Neural progenitor cell (in vitro differentiated cells): ENCODE measurements around the gene AK3. TPM values are rescaled to one million over a fixed set of nuclear protein-coding genes. Genes with fewer than 3 reads are reported as not detected.

Experiments used
- DNase-seq: peaks from one replicate; pipeline ENCODE4 v3.0.0-alpha.2; 2016; ENCODE audit warnings: low spot score
- H2AFZ ChIP-seq: fragments of 200-600 bp; sonication (generic); replicated peaks from 2 replicates; pipeline ENCODE4 v1.6.1; 2016; ENCODE audit warnings: antibody characterized with exemption
- H3F3A ChIP-seq: fragments of 200-600 bp; sonication (generic); 2 replicates; pipeline ENCODE4 v1.6.1; 2016; ENCODE audit warnings: antibody characterized with exemption, low read depth
- H3K27ac ChIP-seq: fragments of 200-600 bp; sonication (generic); 2 replicates; pipeline ENCODE4 v1.5.1; 2016; ENCODE audit warnings: mild to moderate bottlenecking
- H3K27me3 ChIP-seq: fragments of 200-600 bp; sonication (generic); 2 replicates; pipeline ENCODE4 v1.6.1; 2016; ENCODE audit warnings: mild to moderate bottlenecking, moderate library complexity
- H3K36me3 ChIP-seq: fragments of 200-600 bp; sonication (generic); 2 replicates; pipeline ENCODE4 v1.5.1; 2016
- H3K4me1 ChIP-seq: fragments of 200-600 bp; sonication (generic); 2 replicates; pipeline ENCODE4 v1.6.1; 2016; ENCODE audit warnings: mixed run types
- H3K4me2 ChIP-seq: fragments of 200-600 bp; sonication (generic); 2 replicates; pipeline ENCODE4 v1.6.1; 2016
- H3K4me3 ChIP-seq: fragments of 200-600 bp; sonication (generic); 2 replicates; pipeline ENCODE4 v1.5.1; 2016
- H3K79me2 ChIP-seq: fragments of 200-600 bp; sonication (generic); 2 replicates; pipeline ENCODE4 v1.6.1; 2016; ENCODE audit warnings: low read depth
- H3K9ac ChIP-seq: fragments of 200-600 bp; sonication (generic); 2 replicates; pipeline ENCODE4 v1.6.1; 2016
- H3K9me3 ChIP-seq: fragments of 200-600 bp; sonication (generic); 2 replicates; pipeline ENCODE4 v1.5.1; 2016; ENCODE audit warnings: low read depth
- H4K20me1 ChIP-seq: fragments of 200-600 bp; sonication (generic); 2 replicates; pipeline ENCODE4 v1.6.1; 2016; ENCODE audit warnings: low read depth
- H3K27ac Mint-ChIP-seq: 3 replicates; pipeline ENCODE4 v1.8.0; 2021; ENCODE audit warnings: mixed read lengths
- H3K27me3 Mint-ChIP-seq: 2 replicates; pipeline ENCODE4 v1.8.0; 2022; ENCODE audit warnings: low read depth, mild to moderate bottlenecking, inconsistent platforms, moderate library complexity, mixed read lengths; ENCODE audit not compliant: insufficient read depth
- H3K36me3 Mint-ChIP-seq: 3 replicates; pipeline ENCODE4 v1.8.0; 2021; ENCODE audit warnings: mixed read lengths
- H3K4me1 Mint-ChIP-seq: 3 replicates; pipeline ENCODE4 v1.8.0; 2021; ENCODE audit warnings: mixed read lengths
- H3K4me3 Mint-ChIP-seq: 3 replicates; pipeline ENCODE4 v1.8.0; 2021; ENCODE audit warnings: mild to moderate bottlenecking, moderate library complexity, mixed read lengths
- H3K9me3 Mint-ChIP-seq: 3 replicates; pipeline ENCODE4 v1.8.0; 2020; ENCODE audit warnings: mixed read lengths
- CTCF ChIP-seq: fragments of 200-600 bp; sonication (generic); IDR thresholded peaks from 2 replicates; pipeline ENCODE4 v1.5.1; 2017; ENCODE audit warnings: antibody characterized with exemption, mild to moderate bottlenecking
- EZH2 ChIP-seq: fragments of 200-600 bp; sonication (generic); IDR thresholded peaks from 2 replicates; pipeline ENCODE4 v1.6.1; 2017; ENCODE audit warnings: antibody characterized with exemption, mild to moderate bottlenecking, moderate library complexity
- EZH2phosphoT487 ChIP-seq: fragments of 200-600 bp; sonication (generic); IDR thresholded peaks from 2 replicates; pipeline ENCODE4 v1.6.1; 2017; ENCODE audit warnings: antibody characterized with exemption
- total RNA-seq: library from RNA; depleted of rRNA; stranded (reverse); fragments of >200 nt; gene quantifications from 2 replicates; pipeline ENCODE4 v1.2.3, GENCODE V29; 2015; ENCODE audit warnings: low replicate concordance

The AK3 gene
- total RNA-seq, 1 donor from 2014 or later = 54.8 TPM

- peaks cover 4% of the 10 kb centered on the region for H3K9me3 ChIP-seq
- Mint-ChIP-seq H3K4me3 (no peak overlapping the region), H3K36me3 (no peaks in the 10 kb centered on the region), H3K27ac (no peak overlapping the region), H3K9me3 (no peaks in the 10 kb centered on the region), H3K4me1 (no peaks in the 10 kb centered on the region), H3K27me3 (no peaks in the 10 kb centered on the region)
- H4K20me1 ChIP-seq = no peaks in the 10 kb centered on the region
- no peak for TF ChIP-seq CTCF
- TF ChIP-seq EZH2phosphoT487 = no peak
- TF ChIP-seq EZH2 = no peak
- H3K36me3 ChIP-seq = no peaks in the 10 kb centered on the region
- H3K27ac ChIP-seq = no peak overlapping the region
- H3K4me3 ChIP-seq = no peak overlapping the region
- H3K4me2 ChIP-seq = no peak overlapping the region
- no peaks in the 10 kb centered on the region for H3K79me2 ChIP-seq
- DNase-seq = no peak
- H3F3A ChIP-seq = no peaks in the 10 kb centered on the region
- H3K9ac ChIP-seq = no peak overlapping the region
- no peaks in the 10 kb centered on the region for H3K4me1 ChIP-seq
- no peak overlapping the region for H2AFZ ChIP-seq
- peaks cover 13% of the 10 kb centered on the region for H3K27me3 ChIP-seq
Measured at GRCh38 chr9:4671737-4672136, 69.3 kb downstream of the AK3 start.

GRCh38 chr9:4670591-4670990, 70.4 kb downstream of the AK3 start:
- no peak for TF ChIP-seq EZH2
- no peak for TF ChIP-seq CTCF
- no peak for TF ChIP-seq EZH2phosphoT487
- no peak overlapping the region for H3K27ac Mint-ChIP-seq
- Histone ChIP-seq H3K27me3 (peaks cover 24% of the 10 kb centered on the region), H3K36me3 (no peaks in the 10 kb centered on the region), H3K79me2 (no peaks in the 10 kb centered on the region), H3K4me3 (no peak overlapping the region), H3K4me2 (no peak overlapping the region), H3K4me1 (no peaks in the 10 kb centered on the region), H3K9me3 (peaks cover 4% of the 10 kb centered on the region), H4K20me1 (no peaks in the 10 kb centered on the region), H3K27ac (no peak overlapping the region), H2AFZ (no peak overlapping the region), H3K9ac (no peak overlapping the region), H3F3A (peaks cover 2% of the 10 kb centered on the region)
- H3K4me3 Mint-ChIP-seq = no peak overlapping the region
- H3K4me1 Mint-ChIP-seq = peaks cover 7% of the 10 kb centered on the region
- DNase-seq = no peak
- no peaks in the 10 kb centered on the region for H3K9me3 Mint-ChIP-seq
- H3K36me3 Mint-ChIP-seq = no peaks in the 10 kb centered on the region
- no peaks in the 10 kb centered on the region for H3K27me3 Mint-ChIP-seq

- H3K4me1 Mint-ChIP-seq = peaks cover 11% of the 10 kb centered on the region
- H3K4me1 ChIP-seq = no peaks in the 10 kb centered on the region
Measured at GRCh38 chr9:4669890-4670289, 71.1 kb downstream of the AK3 start.

More at GRCh38 chr9:4669890-4670289, 71.1 kb downstream of the AK3 start:
- no peak overlapping the region for H3K4me2 ChIP-seq
- H3K27me3 ChIP-seq = peaks cover 25% of the 10 kb centered on the region
- no peaks in the 10 kb centered on the region for H3K36me3 ChIP-seq
- H3K4me3 Mint-ChIP-seq = no peak overlapping the region
- H4K20me1 ChIP-seq = no peaks in the 10 kb centered on the region
- no peak for DNase-seq
- no peak for TF ChIP-seq CTCF
- TF ChIP-seq EZH2phosphoT487 = no peak
- no peak for TF ChIP-seq EZH2
- no peak overlapping the region for H3K27ac Mint-ChIP-seq
- no peak overlapping the region for H3K9ac ChIP-seq
- H3F3A ChIP-seq = peaks cover 9% of the 10 kb centered on the region
- H3K4me3 ChIP-seq = no peak overlapping the region
- H3K9me3 ChIP-seq = peaks cover 4% of the 10 kb centered on the region
- H3K79me2 ChIP-seq = no peaks in the 10 kb centered on the region
- no peaks in the 10 kb centered on the region for H3K27me3 Mint-ChIP-seq
- H3K27ac ChIP-seq = no peak overlapping the region
- no peaks in the 10 kb centered on the region for H3K9me3 Mint-ChIP-seq
- no peak overlapping the region for H2AFZ ChIP-seq
- no peaks in the 10 kb centered on the region for H3K36me3 Mint-ChIP-seq
